Lower lobe of right lung (tissue), 1 donor: Measurements from ENCODE around the gene STAT1. TPM values are rescaled to one million over a fixed set of nuclear protein-coding genes. Genes with fewer than 3 reads are reported as not detected.

Experiments used
- total RNA-seq: library from RNA; stranded (reverse); fragmentation: NEBNext Ultra II Directional; extraction: Animal tissue kit (Norgen Biotek cat#: 25700); gene quantifications from one replicate; pipeline ENCODE4 v1.2.1, GENCODE V29; 2021
- donor health status: DM: no; HTN: yes; CAD: no; lungs with severe emphysema.

Gene STAT1
- total RNA-seq, 1 donor from 2014 or later = 103 TPM

Other genes with a start within 250 kb of the STAT1 start
- gene GLS, start 133.3 kb downstream of the STAT1 start, total RNA-seq = 180 TPM
- 5.8 TPM for gene STAT4, start 136.8 kb upstream of the STAT1 start, total RNA-seq
- 123 TPM for gene MYO1B, start 231.2 kb upstream of the STAT1 start, total RNA-seq